HepG2 (cell line): ENCODE data around the gene ZNF558. TPM values are rescaled to one million over a fixed set of nuclear protein-coding genes. Genes with fewer than 3 reads are reported as not detected.

Source experiments
- ATAC-seq: fragments of 200-7000 bp; cut with Tn5 transposase; 3 replicates; pipeline ENCODE4 v1.9.1; 2020; ENCODE audit warnings: mild to moderate bottlenecking, moderate library complexity
- BruUV-seq: library from RNA; stranded (reverse); fragments of 400-500 nt; replicated peaks from 2 replicates; lab custom pipeline; 2021; lab: Mats Ljungman, UMichigan
- CTCF ChIA-PET: fragments of 300-600 bp; formaldehyde crosslinking; extraction: SDS; loops from one replicate; lab custom pipeline; 2021; ENCODE audit warnings: low total read pairs, inconsistent platforms, low intra/inter-chr PET ratio; lab: Yijun Ruan, JAX
- POLR2A ChIA-PET: fragments of 350-600 bp; sonication (Branson Sonifier 250); formaldehyde crosslinking; loops from one replicate; lab custom pipeline; 2020; ENCODE audit warnings: antibody characterized with exemption, inconsistent platforms; lab: Yijun Ruan, JAX
- DNase-seq: peaks from one replicate; pipeline ENCODE4 v3.0.0-alpha.2; 2015; ENCODE audit warnings: low spot score
- FAIRE-seq: peaks from 3 replicates; lab custom pipeline; 2011; peaks lifted over from hg19 to GRCh38; lab: Jason Lieb, UNC
- H2AFZ ChIP-seq: one replicate; pipeline ENCODE4 v1.6.1; 2011; ENCODE audit warnings: low read length, inconsistent platforms
- H3K27ac ChIP-seq: fragments of 300-600 bp; 3 replicates; pipeline ENCODE4 v1.8.0; 2011; ENCODE audit warnings: mixed run types, mild to moderate bottlenecking, mixed read lengths, low read length, inconsistent platforms; ENCODE audit not compliant: insufficient read depth; ENCODE audit errors: extremely low read length
- H3K27me3 ChIP-seq, 2 experiments: fragments of 200-600 bp in 1 of 2; 2 replicates in 1 of 2; 3 replicates in 1 of 2; pipeline versions ENCODE4 v1.6.0 to v1.8.0; 2011; ENCODE audit warnings: low read length in 2 of 2, mild to moderate bottlenecking in 2 of 2, moderate library complexity in 2 of 2, inconsistent platforms in 1 of 2; ENCODE audit not compliant: insufficient read depth in 2 of 2, control insufficient read depth in 1 of 2
- H3K36me3 ChIP-seq, 2 experiments: fragments of 200-600 bp in 1 of 2; replicated peaks in 1 of 2; 2 replicates in 1 of 2; 3 replicates in 1 of 2; pipeline versions ENCODE4 v1.5.1 to v1.8.0; 2011; ENCODE audit warnings: low read length in 2 of 2, inconsistent platforms in 1 of 2; ENCODE audit not compliant: insufficient read depth in 2 of 2, control insufficient read depth in 1 of 2
- H3K4me1 ChIP-seq: 2 replicates; pipeline ENCODE4 v1.5.1; 2012; ENCODE audit warnings: low read length, inconsistent platforms; ENCODE audit not compliant: insufficient read depth
- H3K4me2 ChIP-seq: 2 replicates; pipeline ENCODE4 v1.6.0; 2011; ENCODE audit warnings: low read depth, low read length, inconsistent platforms
- H3K4me3 ChIP-seq, 3 experiments: fragments of 200-600 bp in 1 of 3; sonication (generic), shearing (Covaris generic) in 1 of 3; replicated peaks in 1 of 3; 2 replicates each; pipeline ENCODE4 v1.5.1; 2011 to 2016; ENCODE audit warnings: low read length in 3 of 3, inconsistent platforms in 2 of 3, low read depth in 2 of 3, mild to moderate bottlenecking in 2 of 3, control low read depth in 1 of 3, mixed read lengths in 1 of 3; ENCODE audit not compliant: insufficient read depth in 1 of 3
- H3K79me2 ChIP-seq: one replicate; pipeline ENCODE4 v1.6.1; 2011; ENCODE audit warnings: low read length, inconsistent platforms; ENCODE audit not compliant: insufficient read depth
- H3K9ac ChIP-seq: 2 replicates; pipeline ENCODE4 v1.6.0; 2011; ENCODE audit warnings: mild to moderate bottlenecking, low read depth, low read length, inconsistent platforms; ENCODE audit not compliant: insufficient read depth
- H3K9me3 ChIP-seq: 2 replicates; pipeline ENCODE4 v1.5.1; 2012; ENCODE audit warnings: mild to moderate bottlenecking, low read length
- H4K20me1 ChIP-seq: 2 replicates; pipeline ENCODE4 v1.6.0; 2011; ENCODE audit warnings: inconsistent platforms, mild to moderate bottlenecking, low read length, moderate library complexity; ENCODE audit not compliant: insufficient read depth
- CENPT ChIP-seq: sonication (generic); formaldehyde crosslinking; IDR thresholded peaks from 2 replicates; pipeline ENCODE4 v1.8.0; 2022; ENCODE audit warnings: low read depth, mild to moderate bottlenecking, moderate library complexity, missing genetic modification reagents
- MYNN ChIP-seq: sonication (generic); formaldehyde crosslinking; IDR thresholded peaks from 2 replicates; pipeline ENCODE4 v1.4.0; 2020; ENCODE audit warnings: mild to moderate bottlenecking, low read depth, missing genetic modification reagents
- REL ChIP-seq: sonication (generic); formaldehyde crosslinking; conservative IDR thresholded peaks from 2 replicates; pipeline ENCODE4 v1.8.0; 2022; ENCODE audit warnings: mild to moderate bottlenecking, missing genetic modification reagents, moderate library complexity
- SRSF1 ChIP-seq: fragments of 200-400 bp; formaldehyde crosslinking; optimal IDR thresholded peaks from 2 replicates; pipeline ENCODE3; 2017; ENCODE audit warnings: mild to moderate bottlenecking, low read depth, low read length, moderate library complexity
- ZBTB39 ChIP-seq: sonication (generic); formaldehyde crosslinking; IDR thresholded peaks from 2 replicates; pipeline ENCODE4 v1.5.0; 2020; ENCODE audit warnings: missing genetic modification reagents
- ZFP41 ChIP-seq: sonication (generic); formaldehyde crosslinking; IDR thresholded peaks from 2 replicates; pipeline ENCODE4 v1.4.0; 2020; ENCODE audit warnings: mild to moderate bottlenecking, missing genetic modification reagents, borderline replicate concordance
- ZNF446 ChIP-seq: sonication (generic); formaldehyde crosslinking; IDR thresholded peaks from 2 replicates; pipeline ENCODE4 v1.5.0; 2020; ENCODE audit warnings: mild to moderate bottlenecking, missing genetic modification reagents
- ZNF768 ChIP-seq: sonication (generic); formaldehyde crosslinking; IDR thresholded peaks from 2 replicates; pipeline ENCODE4 v1.4.0; 2020; ENCODE audit warnings: missing genetic modification reagents
- ZNF841 ChIP-seq: sonication (generic); formaldehyde crosslinking; IDR thresholded peaks from 2 replicates; pipeline ENCODE4 v1.8.1; 2023; ENCODE audit warnings: missing genetic modification reagents, borderline replicate concordance
- in situ Hi-C: cut with HindIII; loops from 2 replicates; pipeline ENCODE4 v1.10.0; 2017; ENCODE audit warnings: low pct_unique_long_range_greater_than_20kb; ENCODE audit not compliant: extremely low pct_ligation_motif_present
- intact Hi-C: fragments of 100-400 bp; cut with micrococcal nuclease; formaldehyde crosslinking; loops from one replicate; pipeline ENCODE4 v1.10.0; 2022; ENCODE audit not compliant: unreplicated experiment
- polyA plus RNA-seq, 8 experiments: library from polyadenylated mRNA; depleted of rRNA in 3 of 8; stranded (reverse) in 7 of 8; unstranded in 1 of 8; fragments of >200 nt; fragmentation: Illumina TruSeq in 4 of 8; extraction: Trizol in 4 of 8; gene quantifications; 2 replicates each; pipeline versions ENCODE4 v1.2.1 to v1.2.3, GENCODE V29; 2011 to 2016; ENCODE audit warnings: low read depth in 4 of 8, missing spikeins in 1 of 8, mixed read lengths in 1 of 8; ENCODE audit not compliant: insufficient read depth in 1 of 8
- total RNA-seq, 5 experiments: library from RNA; depleted of rRNA; stranded (reverse); fragments of >200 nt; fragmentation: Illumina TruSeq; extraction: Trizol; gene quantifications; 2 replicates each; pipeline ENCODE4 v1.2.3, GENCODE V29; 2016; ENCODE audit warnings: low read depth in 1 of 5
- TF ChIP-seq, protein P1 (sequence below): sonication (generic); formaldehyde crosslinking; IDR thresholded peaks from 2 replicates; pipeline ENCODE4 v1.4.0; 2020; ENCODE audit warnings: missing genetic modification reagents, mild to moderate bottlenecking, borderline replicate concordance

Gene ZNF558
- total and polyA plus RNA-seq, 2 of the 13 experiments (the other 11 are each of a cell fraction or from before 2014, with no cell fraction given), result 9.5 to 10.8 TPM

DNA sequence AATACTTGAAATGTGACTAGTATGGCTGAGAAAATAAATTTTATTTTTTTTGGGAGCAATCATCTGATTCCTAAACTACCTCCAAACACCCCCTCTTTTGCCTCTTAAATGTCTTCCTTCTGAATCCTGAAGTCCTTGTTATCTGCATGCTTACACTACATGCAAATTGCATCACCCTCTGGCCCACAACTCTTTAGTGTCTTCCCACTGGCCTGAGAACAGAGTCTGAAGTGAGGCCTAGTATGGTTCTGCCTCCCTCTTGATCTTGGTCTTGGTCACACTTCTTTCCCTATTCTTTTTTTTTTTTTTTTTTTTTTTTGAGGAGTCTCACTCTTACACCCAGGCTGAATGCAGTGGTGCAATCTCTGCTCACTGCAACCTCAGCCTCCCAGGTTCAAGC is 4.8 kb downstream of the ZNF558 start:
- in situ Hi-C loops, result no loop called here
- intact Hi-C loops, result no loop called here

More for the DNA sequence above, 4.8 kb downstream of the ZNF558 start:
- Histone ChIP-seq H3K27ac (no peak overlapping the region), H3K9me3 (peaks cover 64% of the 10 kb centered on the region), H3K27me3 (no peaks in the 10 kb centered on the region), H3K4me3 (no peak overlapping the region), H2AFZ (no peak overlapping the region), H3K79me2 (no peaks in the 10 kb centered on the region), H3K36me3 (peaks cover 3 to 4% of the 10 kb centered on the region in 2 experiments; a peak in 1 of 5 replicates), H4K20me1 (no peaks in the 10 kb centered on the region), H3K9ac (no peak overlapping the region), H3K4me1 (peaks cover 5% of the 10 kb centered on the region; the same call in 1 of the 2 replicates), H3K4me2 (no peak overlapping the region)
- ChIA-PET CTCF (no interaction called here), POLR2A (no interaction called here)
- FAIRE-seq, result no peak
- ATAC-seq, result no peak
- no peak for DNase-seq
- TF ChIP-seq ZNF841 (CRISPR knock-in tag) (no peak), SRSF1 (no peak), ZNF446 (no peak), ZBTB39 (no peak), MYNN (CRISPR knock-in tag) (no peak), CENPT (CRISPR knock-in tag) (no peak), REL (CRISPR knock-in tag) (no peak), ZFP41 (CRISPR knock-in tag) (no peak), ZNF768 (CRISPR knock-in tag) (no peak)
- TF ChIP-seq, protein P1, sequence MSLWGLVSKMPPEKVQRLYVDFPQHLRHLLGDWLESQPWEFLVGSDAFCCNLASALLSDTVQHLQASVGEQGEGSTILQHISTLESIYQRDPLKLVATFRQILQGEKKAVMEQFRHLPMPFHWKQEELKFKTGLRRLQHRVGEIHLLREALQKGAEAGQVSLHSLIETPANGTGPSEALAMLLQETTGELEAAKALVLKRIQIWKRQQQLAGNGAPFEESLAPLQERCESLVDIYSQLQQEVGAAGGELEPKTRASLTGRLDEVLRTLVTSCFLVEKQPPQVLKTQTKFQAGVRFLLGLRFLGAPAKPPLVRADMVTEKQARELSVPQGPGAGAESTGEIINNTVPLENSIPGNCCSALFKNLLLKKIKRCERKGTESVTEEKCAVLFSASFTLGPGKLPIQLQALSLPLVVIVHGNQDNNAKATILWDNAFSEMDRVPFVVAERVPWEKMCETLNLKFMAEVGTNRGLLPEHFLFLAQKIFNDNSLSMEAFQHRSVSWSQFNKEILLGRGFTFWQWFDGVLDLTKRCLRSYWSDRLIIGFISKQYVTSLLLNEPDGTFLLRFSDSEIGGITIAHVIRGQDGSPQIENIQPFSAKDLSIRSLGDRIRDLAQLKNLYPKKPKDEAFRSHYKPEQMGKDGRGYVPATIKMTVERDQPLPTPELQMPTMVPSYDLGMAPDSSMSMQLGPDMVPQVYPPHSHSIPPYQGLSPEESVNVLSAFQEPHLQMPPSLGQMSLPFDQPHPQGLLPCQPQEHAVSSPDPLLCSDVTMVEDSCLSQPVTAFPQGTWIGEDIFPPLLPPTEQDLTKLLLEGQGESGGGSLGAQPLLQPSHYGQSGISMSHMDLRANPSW (CRISPR knock-in tag), result no peak
- BruUV-seq, result no TSS peak
